ENCODE measurements around the gene RABGAP1L.
"Not testable (repeated sequence)": the region's sequence is repeated elsewhere in the genome, so short reads cannot be mapped to it uniquely, and the experiment has no call there.

DNA sequence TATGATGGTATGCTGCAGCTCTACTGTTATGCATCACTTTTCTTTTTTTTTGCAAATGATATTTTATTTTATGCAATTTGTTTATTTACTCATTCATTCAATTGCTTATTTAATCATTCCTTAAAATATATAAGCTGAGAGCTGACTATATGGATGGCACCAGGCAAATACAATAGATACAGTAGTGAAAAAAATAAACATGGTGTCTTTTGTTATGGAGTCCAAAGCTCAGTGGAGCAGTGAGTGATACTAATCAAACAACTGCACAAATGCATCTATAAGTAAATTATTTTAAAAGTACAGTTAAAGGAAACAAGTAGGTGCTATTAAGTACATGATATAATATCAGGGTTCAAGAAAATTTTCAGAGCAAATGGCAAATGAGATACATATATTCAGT, 534.2 kb downstream of the RABGAP1L start:
- not testable (repeated sequence) for TF ChIP-seq POLR2A (IDR thresholded peaks at IDR 0.05)
- TF ChIP-seq, protein P1, sequence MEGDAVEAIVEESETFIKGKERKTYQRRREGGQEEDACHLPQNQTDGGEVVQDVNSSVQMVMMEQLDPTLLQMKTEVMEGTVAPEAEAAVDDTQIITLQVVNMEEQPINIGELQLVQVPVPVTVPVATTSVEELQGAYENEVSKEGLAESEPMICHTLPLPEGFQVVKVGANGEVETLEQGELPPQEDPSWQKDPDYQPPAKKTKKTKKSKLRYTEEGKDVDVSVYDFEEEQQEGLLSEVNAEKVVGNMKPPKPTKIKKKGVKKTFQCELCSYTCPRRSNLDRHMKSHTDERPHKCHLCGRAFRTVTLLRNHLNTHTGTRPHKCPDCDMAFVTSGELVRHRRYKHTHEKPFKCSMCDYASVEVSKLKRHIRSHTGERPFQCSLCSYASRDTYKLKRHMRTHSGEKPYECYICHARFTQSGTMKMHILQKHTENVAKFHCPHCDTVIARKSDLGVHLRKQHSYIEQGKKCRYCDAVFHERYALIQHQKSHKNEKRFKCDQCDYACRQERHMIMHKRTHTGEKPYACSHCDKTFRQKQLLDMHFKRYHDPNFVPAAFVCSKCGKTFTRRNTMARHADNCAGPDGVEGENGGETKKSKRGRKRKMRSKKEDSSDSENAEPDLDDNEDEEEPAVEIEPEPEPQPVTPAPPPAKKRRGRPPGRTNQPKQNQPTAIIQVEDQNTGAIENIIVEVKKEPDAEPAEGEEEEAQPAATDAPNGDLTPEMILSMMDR (IDR thresholded peaks at IDR 0.05): not testable (repeated sequence)
